GM18526 (cell line): ENCODE data around the gene JSRP1.

Source experiments
- POLR2A ChIP-seq: IDR thresholded peaks from 3 replicates; pipeline ENCODE4 v1.6.1; 2011; ENCODE audit not compliant: insufficient read length; ENCODE audit errors: extremely low read depth

JSRP1 gene

DNA sequence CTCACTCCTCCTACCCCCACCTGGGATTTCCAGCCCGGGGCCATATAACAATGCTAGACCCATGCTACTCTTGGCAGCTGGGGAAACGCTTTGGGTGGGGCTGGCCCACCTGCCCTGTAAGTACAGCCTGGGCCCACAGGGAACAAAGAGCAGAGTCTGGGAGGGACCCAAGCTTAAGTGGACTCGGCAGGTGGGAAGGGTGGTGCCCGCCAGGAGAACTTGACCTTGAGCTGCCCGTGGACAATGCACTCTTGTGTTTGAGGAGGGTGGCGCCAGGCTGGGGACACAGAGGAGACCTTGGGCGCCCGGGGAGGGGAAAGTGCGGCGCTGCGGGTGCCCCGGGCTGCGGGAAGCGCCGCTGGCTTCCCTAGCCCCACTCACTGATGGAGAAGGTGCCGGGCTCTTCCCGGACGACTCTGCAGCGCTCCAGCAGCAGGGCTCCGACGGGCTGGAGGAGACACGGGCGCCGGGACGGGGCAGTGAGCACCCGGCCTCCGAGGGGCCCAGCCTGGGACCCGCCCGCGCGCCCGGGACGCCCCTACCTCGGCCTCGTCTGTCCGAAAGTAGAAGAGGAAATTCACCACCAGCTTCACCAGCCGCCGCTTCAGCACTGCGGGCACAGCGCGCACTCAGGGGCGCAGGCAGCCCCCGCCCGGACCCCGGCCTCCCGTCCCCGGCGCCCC is 20.7 kb downstream of the JSRP1 start:
- no peak for TF ChIP-seq POLR2A

- no peak for TF ChIP-seq POLR2A
Observed at GRCh38 chr19:2234996-2235380, 21.2 kb downstream of the JSRP1 start.

DNA sequence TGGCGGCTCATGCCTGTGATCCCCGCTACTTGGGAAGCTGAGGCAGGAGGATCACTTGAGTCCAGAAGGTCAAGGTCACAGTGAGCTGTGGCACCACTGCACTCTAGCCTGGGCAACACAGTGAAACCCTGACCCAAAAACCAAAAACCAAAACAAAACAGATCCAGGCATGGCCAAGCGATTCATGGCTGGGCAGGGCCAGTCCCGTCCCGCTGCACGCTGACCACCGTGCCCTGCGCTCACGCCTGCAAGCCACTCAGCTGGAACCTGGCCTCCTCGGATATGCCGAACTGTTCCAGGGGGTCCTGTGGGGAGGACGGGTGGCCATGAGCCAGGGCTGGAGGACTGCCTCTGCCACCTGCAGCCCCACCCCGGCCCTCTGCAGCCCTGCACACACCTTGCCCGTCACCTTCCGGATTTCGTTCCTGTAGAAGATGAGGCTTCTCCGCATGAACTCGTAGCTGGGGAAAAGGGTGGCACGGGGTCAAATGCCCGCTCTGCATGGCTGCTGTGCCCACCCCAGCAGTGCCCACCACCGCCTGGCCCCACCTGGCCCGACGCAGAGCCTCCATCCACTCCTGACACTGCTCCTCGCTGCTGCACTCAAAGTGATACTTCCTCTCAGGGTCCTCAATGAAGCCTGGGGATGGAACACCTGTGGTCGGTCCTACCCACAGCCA is 22.5 kb downstream of the JSRP1 start:
- no peak for TF ChIP-seq POLR2A

- TF ChIP-seq POLR2A = no peak
Observed at GRCh38 chr19:2232286-2233151, 23.7 kb downstream of the JSRP1 start.

DNA sequence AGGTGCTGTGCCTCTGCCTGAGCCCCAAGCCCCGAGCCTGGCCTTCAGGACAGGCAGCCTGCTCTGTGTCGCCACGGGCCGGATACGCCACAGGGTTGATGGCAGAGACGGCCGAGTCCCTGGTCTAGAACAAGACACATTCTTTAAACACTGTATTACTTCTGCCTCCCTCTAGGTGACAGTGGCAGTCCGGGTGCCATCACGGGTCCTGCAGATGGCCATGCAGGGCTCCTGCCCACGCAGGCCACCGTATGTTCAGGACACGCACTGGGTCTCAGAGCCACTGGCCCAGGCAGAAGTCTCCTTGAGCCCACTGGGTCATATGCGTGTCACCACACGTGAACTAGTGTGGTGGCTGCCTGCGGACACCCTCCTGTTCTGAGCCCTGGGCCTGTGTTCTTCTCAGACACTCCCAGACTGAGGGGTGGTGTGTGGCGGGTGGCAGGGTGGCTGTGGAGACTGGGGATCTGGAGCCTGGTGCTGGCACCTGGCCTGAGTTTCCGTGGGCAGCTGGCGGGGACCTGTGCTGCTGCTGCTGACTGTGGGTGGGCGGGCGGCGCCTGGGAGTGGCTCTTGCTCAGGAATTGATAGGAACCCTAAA is 24.5 kb downstream of the JSRP1 start:
- peak; percentile 28 for TF ChIP-seq POLR2A

DNA sequence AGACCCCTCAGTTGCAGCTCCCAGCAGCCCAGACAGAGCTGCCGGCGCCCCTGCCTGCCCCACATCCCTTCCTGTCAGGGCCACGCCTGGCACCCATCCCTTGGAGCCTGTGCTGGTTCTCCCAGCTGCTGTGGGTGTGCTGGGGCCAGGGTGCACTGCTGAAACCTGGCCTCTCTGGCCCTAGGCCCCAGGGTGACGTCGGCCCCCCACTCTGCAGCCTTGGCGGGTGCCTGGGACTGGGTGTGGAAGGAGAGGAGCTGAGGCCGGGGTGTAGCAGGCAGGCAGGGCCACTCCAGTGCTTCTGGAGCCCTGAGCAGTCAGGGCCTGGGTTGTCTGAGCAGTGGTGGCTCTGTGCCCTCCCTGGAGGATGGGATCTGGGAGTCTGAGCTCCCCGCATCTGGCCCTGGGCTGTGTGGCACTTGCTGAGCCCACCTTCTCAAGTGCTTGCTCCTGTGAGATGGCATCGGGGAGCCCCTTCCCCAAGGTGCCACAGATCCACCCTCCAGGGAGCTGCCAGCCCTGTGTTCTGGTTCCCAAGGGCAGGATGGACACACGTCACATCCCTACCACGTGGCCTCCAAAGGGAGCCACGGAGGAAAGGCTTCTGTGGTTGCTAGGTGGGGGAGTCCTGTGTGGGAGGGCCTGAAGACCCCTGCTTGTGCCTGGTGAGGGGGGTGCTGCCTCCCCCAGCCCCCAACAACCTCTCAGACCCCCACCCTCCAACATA is 25.2 kb downstream of the JSRP1 start:
- no peak for TF ChIP-seq POLR2A

GRCh38 chr19:2230033-2230531 is 26.1 kb downstream of the JSRP1 start:
- no peak for TF ChIP-seq POLR2A

- no peak for TF ChIP-seq POLR2A
Observed at GRCh38 chr19:2229103-2230032, 26.8 kb downstream of the JSRP1 start.

- TF ChIP-seq POLR2A = no peak
Observed at GRCh38 chr19:2228157-2229030, 27.8 kb downstream of the JSRP1 start.

DNA sequence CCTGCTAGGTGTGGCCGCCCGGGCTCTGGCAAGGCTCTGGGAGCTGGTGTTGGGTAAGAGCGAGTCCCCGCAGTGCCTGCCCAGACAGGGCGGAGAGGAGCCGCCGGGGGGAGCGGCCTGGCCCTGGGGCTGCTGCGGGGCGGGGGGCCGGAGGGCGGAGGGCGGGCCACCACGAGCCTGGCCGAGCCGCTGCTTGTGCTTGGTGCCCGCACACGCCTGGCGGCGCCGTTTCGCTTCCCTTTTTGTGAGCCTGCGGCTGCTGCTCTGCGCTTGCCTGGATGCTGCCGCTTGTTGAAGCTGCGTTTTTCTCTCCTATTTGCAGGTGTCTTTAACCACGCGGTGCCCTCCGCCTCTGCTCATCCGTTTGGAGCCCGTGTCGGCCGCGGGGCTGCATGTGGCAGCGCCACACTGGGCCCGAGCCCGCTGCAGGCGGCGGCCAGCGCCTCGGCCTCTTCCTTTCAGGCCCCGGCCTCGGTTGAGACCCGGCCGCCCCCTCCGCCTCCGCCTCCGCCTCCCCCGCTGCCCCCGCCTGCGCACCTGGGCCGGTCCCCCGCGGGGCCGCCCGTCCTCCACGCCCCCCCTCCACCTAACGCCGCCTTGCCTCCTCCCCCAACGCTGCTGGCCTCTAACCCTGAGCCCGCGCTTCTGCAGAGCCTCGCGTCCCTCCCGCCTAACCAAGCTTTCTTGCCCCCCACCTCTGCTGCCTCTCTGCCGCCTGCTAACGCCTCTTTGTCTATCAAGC is 28.6 kb downstream of the JSRP1 start:
- no peak for TF ChIP-seq POLR2A

DNA sequence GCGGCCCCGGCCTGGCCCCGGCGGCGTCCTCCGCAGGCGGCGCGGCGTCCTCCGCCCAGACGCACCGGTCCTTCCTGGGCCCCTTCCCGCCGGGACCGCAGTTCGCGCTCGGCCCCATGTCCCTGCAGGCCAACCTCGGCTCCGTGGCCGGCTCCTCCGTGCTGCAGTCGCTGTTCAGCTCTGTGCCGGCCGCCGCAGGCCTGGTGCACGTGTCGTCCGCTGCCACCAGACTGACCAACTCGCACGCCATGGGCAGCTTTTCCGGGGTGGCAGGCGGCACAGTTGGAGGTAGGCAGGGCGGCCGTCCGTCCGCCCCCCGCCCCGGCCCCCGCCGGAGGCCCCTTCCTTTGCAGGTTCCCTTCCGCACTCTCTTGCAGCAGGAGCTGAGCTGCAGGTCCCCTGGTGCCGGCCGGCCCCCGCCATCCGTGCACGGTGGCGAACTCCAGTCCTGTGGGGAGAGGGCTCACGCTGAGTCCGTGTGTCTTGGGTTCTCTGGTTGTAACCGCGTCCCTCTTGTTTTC is 29.3 kb downstream of the JSRP1 start:
- no peak for TF ChIP-seq POLR2A

DNA sequence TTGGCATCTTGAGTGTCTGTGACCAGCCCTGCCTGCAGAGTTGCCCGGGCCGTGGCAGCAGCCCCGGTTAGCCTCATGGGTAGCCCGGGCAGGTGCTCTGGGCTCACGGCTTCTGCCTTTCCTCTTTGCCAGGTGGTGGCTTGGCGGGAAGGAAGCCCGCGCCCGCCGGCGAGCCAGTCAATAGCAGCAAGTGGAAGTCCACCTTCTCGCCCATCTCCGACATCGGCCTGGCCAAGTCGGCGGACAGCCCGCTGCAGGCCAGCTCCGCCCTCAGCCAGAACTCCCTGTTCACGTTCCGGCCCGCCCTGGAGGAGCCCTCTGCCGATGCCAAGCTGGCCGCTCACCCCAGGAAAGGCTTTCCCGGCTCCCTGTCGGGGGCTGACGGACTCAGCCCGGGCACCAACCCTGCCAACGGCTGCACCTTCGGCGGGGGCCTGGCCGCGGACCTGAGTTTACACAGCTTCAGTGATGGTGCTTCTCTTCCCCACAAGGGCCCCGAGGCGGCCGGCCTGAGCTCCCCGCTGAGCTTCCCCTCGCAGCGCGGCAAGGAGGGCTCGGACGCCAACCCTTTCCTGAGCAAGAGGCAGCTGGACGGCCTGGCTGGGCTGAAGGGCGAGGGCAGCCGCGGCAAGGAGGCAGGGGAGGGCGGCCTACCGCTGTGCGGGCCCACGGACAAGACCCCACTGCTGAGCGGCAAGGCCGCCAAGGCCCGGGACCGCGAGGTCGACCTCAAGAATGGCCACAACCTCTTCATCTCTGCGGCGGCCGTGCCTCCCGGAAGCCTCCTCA is 30.0 kb downstream of the JSRP1 start:
- TF ChIP-seq POLR2A = no peak
